OCI-LY7 (cell line): Measurements from ENCODE around the gene EPHB4. TPM values are rescaled to one million over a fixed set of nuclear protein-coding genes. Genes with fewer than 3 reads are reported as not detected.
"Not testable (repeated sequence)": the region's sequence is repeated elsewhere in the genome, so short reads cannot be mapped to it uniquely, and the experiment has no call there.

Source experiments
- BruUV-seq: library from RNA; stranded (reverse); fragments of 400-500 nt; replicated peaks from 2 replicates; lab custom pipeline; 2021; lab: Mats Ljungman, UMichigan
- CTCF ChIA-PET: fragments of 300-600 bp; sonication (Branson Sonifier 250); formaldehyde crosslinking; loops from one replicate; lab custom pipeline; 2022; ENCODE audit warnings: antibody characterized with exemption; ENCODE audit not compliant: unreplicated experiment; lab: Charles Lee
- POLR2A ChIA-PET: fragments of 300-600 bp; sonication (Branson Sonifier 250); formaldehyde crosslinking; loops from one replicate; lab custom pipeline; 2022; ENCODE audit warnings: antibody characterized with exemption; lab: Charles Lee
- DNase-seq: peaks from one replicate; pipeline ENCODE4 v3.0.0-alpha.2; 2015; ENCODE audit warnings: low spot score
- H2AFZ ChIP-seq: fragments of 200-600 bp; sonication (generic), shearing (Covaris generic); 2 replicates; pipeline ENCODE4 v1.6.1; 2014; ENCODE audit warnings: mild to moderate bottlenecking, antibody characterized with exemption, low read length, moderate library complexity
- H3K27ac ChIP-seq: fragments of 200-600 bp; sonication (generic); 2 replicates; pipeline ENCODE4 v1.5.1; 2014; ENCODE audit warnings: mixed run types, low read depth, mild to moderate bottlenecking, moderate library complexity, low read length, inconsistent platforms; ENCODE audit not compliant: poor library complexity, severe bottlenecking
- H3K36me3 ChIP-seq: fragments of 200-600 bp; sonication (generic); 2 replicates; pipeline ENCODE4 v1.6.1; 2014; ENCODE audit warnings: mild to moderate bottlenecking, antibody characterized with exemption, low read length, moderate library complexity, mixed read lengths; ENCODE audit not compliant: insufficient read depth
- H3K4me1 ChIP-seq: fragments of 200-600 bp; sonication (generic); 2 replicates; pipeline ENCODE4 v1.5.1; 2014; ENCODE audit warnings: mild to moderate bottlenecking, low read length; ENCODE audit not compliant: insufficient read depth, poor library complexity, severe bottlenecking
- H3K4me2 ChIP-seq: fragments of 200-600 bp; sonication (generic); 2 replicates; pipeline ENCODE4 v1.6.1; 2014; ENCODE audit warnings: mild to moderate bottlenecking, low read length
- H3K4me3 ChIP-seq: fragments of 200-600 bp; sonication (generic); 2 replicates; pipeline ENCODE4 v1.5.1; 2014; ENCODE audit warnings: mild to moderate bottlenecking, low read depth, low read length; ENCODE audit not compliant: poor library complexity, severe bottlenecking
- H3K79me2 ChIP-seq: fragments of 200-600 bp; sonication (generic); 2 replicates; pipeline ENCODE4 v1.6.1; 2016; ENCODE audit warnings: low read depth, mild to moderate bottlenecking, low read length, moderate library complexity, mixed read lengths; ENCODE audit not compliant: insufficient read depth
- H3K9me2 ChIP-seq: fragments of 200-600 bp; sonication (generic); 2 replicates; pipeline ENCODE4 v1.6.1; 2016; ENCODE audit warnings: mild to moderate bottlenecking, low read length, mixed read lengths; ENCODE audit not compliant: insufficient read depth
- H3K9me3 ChIP-seq: fragments of 200-600 bp; sonication (generic); 2 replicates; pipeline ENCODE4 v1.6.1; 2014; ENCODE audit warnings: mild to moderate bottlenecking, mixed run types, low read length, mixed read lengths
- H4K20me1 ChIP-seq: fragments of 200-600 bp; sonication (generic); 2 replicates; pipeline ENCODE4 v1.6.1; 2014; ENCODE audit warnings: mild to moderate bottlenecking, antibody characterized with exemption, low read length, moderate library complexity, mixed read lengths; ENCODE audit not compliant: insufficient read depth
- CTCF ChIP-seq: fragments of 200-600 bp; sonication (generic); conservative IDR thresholded peaks from 2 replicates; pipeline ENCODE4 v1.5.1; 2014; ENCODE audit warnings: mild to moderate bottlenecking, antibody characterized with exemption, low read length, moderate library complexity, mixed read lengths
- EZH2phosphoT487 ChIP-seq: fragments of 200-600 bp; sonication (generic); IDR thresholded peaks from 2 replicates; pipeline ENCODE4 v1.6.1; 2018; ENCODE audit warnings: low read depth, borderline replicate concordance, mild to moderate bottlenecking, mixed run types, antibody characterized with exemption, low read length, moderate library complexity, mixed read lengths
- intact Hi-C: fragments of 100-400 bp; cut with micrococcal nuclease; formaldehyde crosslinking; loops from one replicate; pipeline ENCODE4 v1.10.0; 2022; ENCODE audit not compliant: unreplicated experiment
- total RNA-seq, 2 experiments: library from RNA; depleted of rRNA in 1 of 2; stranded (reverse); fragments of >200 nt in 1 of 2; shearing (Covaris generic) in 1 of 2; gene quantifications; 2 replicates each; pipeline ENCODE4 v1.2.3, GENCODE V29; 2014 to 2022

EPHB4 gene
- total RNA-seq, 2 experiments from 2014 or later, result 4.2 to 7.3 TPM

DNA sequence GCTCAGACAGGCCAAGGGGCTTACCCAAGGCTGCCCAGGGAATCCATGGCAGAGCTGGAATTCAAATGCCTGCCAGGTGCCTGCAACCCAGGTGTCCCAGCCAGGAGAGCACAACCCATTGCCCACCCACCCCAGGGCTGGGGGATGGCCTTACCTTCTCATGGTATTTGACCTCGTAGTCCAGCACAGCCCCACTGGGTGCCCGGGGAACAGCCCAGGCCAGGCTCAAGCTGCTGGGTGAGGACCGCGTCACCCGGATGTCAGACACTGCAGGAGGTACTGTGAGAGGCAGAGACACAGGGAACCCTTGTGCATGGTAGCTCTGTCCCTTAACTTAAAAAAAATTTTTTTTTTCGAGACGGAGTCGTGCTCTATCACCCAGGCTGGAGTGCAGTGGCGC lies 9.0 kb downstream of the EPHB4 start:
- ChIA-PET POLR2A (no interaction called here), CTCF (no interaction called here)
- Histone ChIP-seq H4K20me1 (no peaks in the 10 kb centered on the region), H3K9me3 (no peaks in the 10 kb centered on the region), H3K4me2 (no peak overlapping the region), H2AFZ (no peak overlapping the region), H3K36me3 (no peaks in the 10 kb centered on the region), H3K9me2 (no peaks in the 10 kb centered on the region), H3K4me1 (no peaks in the 10 kb centered on the region), H3K79me2 (no peaks in the 10 kb centered on the region), H3K27ac (no peak overlapping the region), H3K4me3 (no peak overlapping the region)
- intact Hi-C loops, result no loop called here
- no TSS peak for BruUV-seq
- TF ChIP-seq EZH2phosphoT487, result no peak
- DNase-seq, result no peak

DNA sequence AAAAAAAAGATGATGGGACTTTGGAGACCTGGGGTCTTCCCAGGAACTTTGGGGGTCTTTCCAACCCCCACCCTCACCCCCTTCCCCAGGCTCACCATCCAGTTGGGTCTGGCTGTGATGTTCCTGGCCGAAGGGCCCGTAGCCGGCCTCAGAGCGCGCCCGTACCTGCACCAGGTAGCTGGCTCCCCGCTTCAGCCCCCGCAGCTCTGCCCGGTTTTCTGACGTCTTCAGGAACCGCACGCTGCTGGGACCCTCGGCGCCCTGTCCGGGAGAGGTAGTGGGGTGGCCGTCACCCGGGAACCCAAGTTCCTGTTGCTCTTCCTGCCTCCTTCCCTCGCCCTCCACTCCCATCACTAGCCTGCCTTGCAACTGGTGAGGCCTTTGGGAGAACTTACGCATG lies 10.2 kb downstream of the EPHB4 start:
- Histone ChIP-seq H3K27ac (no peak overlapping the region), H3K4me1 (no peaks in the 10 kb centered on the region), H3K9me2 (no peaks in the 10 kb centered on the region), H4K20me1 (no peaks in the 10 kb centered on the region), H3K36me3 (no peaks in the 10 kb centered on the region), H3K9me3 (no peaks in the 10 kb centered on the region), H2AFZ (no peak overlapping the region), H3K4me3 (no peak overlapping the region), H3K79me2 (no peaks in the 10 kb centered on the region), H3K4me2 (no peak overlapping the region)
- TF ChIP-seq CTCF, result no peak
- TF ChIP-seq EZH2phosphoT487, result no peak
- ChIA-PET POLR2A (no interaction called here), CTCF (no interaction called here)
- no TSS peak for BruUV-seq
- DNase-seq, result no peak
- intact Hi-C loops, result no loop called here

GRCh38 chr7:100816515-100816914 lies 10.8 kb downstream of the EPHB4 start:
- H3K4me3 ChIP-seq, DNase-seq, H4K20me1 ChIP-seq, H3K4me2 ChIP-seq, H3K9me2 ChIP-seq, H2AFZ ChIP-seq, H3K9me3 ChIP-seq, H3K4me1 ChIP-seq, H3K27ac ChIP-seq, BruUV-seq, intact Hi-C loops, H3K79me2 ChIP-seq, H3K36me3 ChIP-seq: not testable (repeated sequence)
- CTCF ChIA-PET, result interaction anchor here (0.6 kb wide), 1 partner anchor 1200 kb away, joined by 3 read pairs; the partner anchor contains the start of gene ZSCAN25
- POLR2A ChIA-PET, result interaction anchor here (0.6 to 0.7 kb wide), 2 partner anchors 73 to 187 kb away, joined by 3 to 5 read pairs; partner anchors contain the start of gene UFSP1

- CTCF ChIA-PET, result no interaction called here
- Histone ChIP-seq H3K4me1 (no peaks in the 10 kb centered on the region), H3K9me3 (no peaks in the 10 kb centered on the region), H3K27ac (no peak overlapping the region), H3K36me3 (no peaks in the 10 kb centered on the region), H3K9me2 (no peaks in the 10 kb centered on the region), H3K4me3 (no peak overlapping the region), H3K79me2 (no peaks in the 10 kb centered on the region), H4K20me1 (no peaks in the 10 kb centered on the region), H2AFZ (no peak overlapping the region), H3K4me2 (no peak overlapping the region)
- no TSS peak for BruUV-seq
- intact Hi-C loops, result no loop called here
- TF ChIP-seq CTCF, result no peak
- TF ChIP-seq EZH2phosphoT487, result no peak
- POLR2A ChIA-PET, result no interaction called here
- no peak for DNase-seq
These were observed 14.6 kb downstream of the EPHB4 start for GRCh38 chr7:100812729-100813128.
